NK-92 (cell line): ENCODE results near the gene B3GNT3.

Experiments
- DNase-seq: peaks from one replicate; lab custom pipeline; 2025; ENCODE audit not compliant: unreplicated experiment; lab: John Stamatoyannopoulos, UW

Gene B3GNT3

GRCh38 chr19:17832443-17833208, 37.7 kb downstream of the B3GNT3 start:
- DNase-seq = no peak

DNA sequence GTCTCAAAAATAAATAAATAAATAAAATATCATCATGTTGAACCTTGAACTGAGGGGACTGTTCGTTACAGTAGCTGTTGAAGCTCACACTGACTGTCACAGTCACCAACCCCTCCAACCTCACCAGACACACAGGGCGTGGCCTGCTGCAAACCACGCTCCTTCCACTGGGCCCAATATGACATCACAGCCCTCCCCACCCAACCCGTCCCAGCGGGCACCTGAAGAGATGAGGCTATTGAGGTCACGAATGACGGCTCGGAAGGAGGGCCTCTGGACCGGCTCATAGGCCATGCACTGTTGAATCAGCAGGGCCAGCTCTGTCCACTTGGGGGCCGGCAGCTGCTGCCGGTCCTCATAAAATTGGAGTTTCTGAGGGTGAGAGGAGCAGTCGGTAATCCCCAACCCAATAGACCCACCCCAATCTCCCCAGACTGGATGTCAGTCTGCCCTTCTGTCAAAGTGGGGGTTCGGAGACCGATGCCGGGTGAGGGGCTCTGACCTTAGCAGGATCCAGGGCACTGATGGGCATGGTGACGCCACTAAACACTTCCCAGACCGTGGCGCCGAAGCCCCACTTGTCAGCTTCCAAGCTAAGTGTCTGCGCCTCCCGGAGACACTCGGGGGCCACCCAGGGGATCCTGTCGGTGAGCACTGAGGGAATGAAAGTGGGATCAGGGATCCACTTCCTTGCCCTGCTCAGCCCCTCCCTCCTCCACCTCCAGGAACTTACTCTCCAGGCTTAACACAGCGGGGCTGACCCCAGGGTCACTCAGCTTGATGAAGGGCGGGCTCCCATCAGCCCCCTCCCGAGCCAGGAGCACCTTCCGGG, 39.6 kb downstream of the B3GNT3 start:
- DNase-seq = no peak

- no peak for DNase-seq
Observed at GRCh38 chr19:17835182-17836006, 40.5 kb downstream of the B3GNT3 start.

DNA sequence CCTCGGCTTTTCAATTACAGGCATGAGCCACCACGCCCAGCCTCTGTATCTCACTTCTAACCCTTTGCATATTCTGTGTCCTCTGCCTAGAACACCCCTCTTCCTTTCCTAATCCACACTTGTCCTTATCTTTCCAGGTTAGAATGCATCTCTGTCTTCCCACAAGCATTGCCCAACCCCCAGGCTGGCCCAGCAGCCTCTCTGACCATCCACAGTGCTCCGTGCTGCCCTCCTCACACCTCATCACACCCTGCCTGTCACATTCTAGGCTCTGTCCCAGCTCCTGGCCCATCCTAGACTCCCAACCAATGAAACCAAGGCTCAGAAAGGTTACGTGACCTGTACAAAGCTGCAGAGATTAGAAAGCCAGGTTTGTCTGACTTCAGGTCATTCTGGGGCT, 41.6 kb downstream of the B3GNT3 start:
- no peak for DNase-seq

- no peak for DNase-seq
Observed at GRCh38 chr19:17837972-17838371, 43.0 kb downstream of the B3GNT3 start.

GRCh38 chr19:17840019-17840418, 45.1 kb downstream of the B3GNT3 start:
- no peak for DNase-seq

GRCh38 chr19:17841371-17841809, 46.5 kb downstream of the B3GNT3 start:
- no peak for DNase-seq

DNA sequence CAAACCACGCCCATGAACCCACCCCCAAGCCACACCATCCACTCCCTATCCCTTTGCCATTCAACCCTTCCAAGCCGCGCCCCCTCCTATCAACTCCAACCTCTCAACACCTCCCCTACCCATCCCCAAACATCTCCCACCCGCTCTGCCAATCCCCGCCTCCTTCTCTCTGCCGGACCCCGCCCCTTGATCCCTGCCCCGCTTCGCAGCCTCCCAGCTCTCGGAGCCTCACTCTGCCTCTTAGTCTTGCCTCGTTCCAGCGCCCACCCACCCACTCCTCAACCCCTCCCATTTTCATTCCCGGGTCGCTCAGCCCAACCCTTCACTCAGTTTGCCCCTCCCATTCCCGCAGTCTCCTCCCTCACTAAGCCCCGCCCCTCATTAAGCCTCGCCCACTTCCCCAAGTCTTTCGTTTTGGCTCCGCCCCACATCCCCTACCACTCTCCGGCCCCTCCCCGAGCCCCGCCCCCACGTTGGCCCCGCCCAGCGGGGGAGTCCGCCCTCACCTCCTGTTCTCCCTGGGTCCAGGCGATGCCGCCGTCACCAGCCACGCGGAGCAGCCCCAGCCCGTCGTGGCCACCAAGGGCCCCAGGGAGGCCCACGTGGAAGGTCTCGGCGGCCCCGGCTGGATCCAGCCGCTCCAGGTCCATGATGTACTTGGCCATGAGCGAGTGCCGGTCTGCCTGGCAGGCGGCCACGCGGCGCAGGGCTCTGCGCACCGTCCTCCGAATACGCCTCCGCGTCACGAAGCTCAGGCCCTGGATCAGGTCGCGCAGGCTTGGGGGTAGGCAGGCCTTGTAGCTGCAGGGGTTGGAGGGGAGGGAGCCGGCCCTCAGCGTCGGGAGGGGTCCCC, 47.1 kb downstream of the B3GNT3 start:
- DNase-seq = no peak

- no peak for DNase-seq
Observed at GRCh38 chr19:17842663-17843291, 47.8 kb downstream of the B3GNT3 start.

DNA sequence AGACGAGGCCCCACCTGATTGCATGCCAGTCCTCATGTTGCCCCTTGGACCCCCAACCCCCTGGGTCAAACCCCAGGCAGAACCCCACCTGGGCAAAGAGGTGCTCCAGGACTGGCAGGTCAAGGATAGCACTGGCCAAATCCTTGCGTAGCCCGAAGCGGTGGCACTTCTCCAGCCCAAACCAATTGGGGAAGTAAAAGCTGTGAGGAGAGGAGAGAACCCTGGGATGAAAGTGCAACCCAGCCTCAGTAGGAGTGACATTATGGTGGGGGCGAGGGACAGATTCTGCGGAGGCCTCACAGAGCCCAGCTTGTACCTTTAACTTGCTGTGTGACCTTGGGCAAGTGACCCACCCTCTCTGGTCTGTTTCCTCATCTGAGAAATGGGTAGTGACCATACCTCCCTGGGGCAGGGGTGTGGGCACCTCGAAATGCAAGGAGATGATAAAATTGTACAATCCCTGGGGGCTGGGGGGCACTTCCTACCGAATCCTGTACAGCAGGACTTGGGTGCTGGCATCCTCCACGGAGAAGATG, 48.4 kb downstream of the B3GNT3 start:
- DNase-seq = no peak

GRCh38 chr19:17843908-17844490, 49.1 kb downstream of the B3GNT3 start:
- no peak for DNase-seq

- no peak for DNase-seq
Observed at GRCh38 chr19:17846146-17846545, 51.2 kb downstream of the B3GNT3 start.

DNA sequence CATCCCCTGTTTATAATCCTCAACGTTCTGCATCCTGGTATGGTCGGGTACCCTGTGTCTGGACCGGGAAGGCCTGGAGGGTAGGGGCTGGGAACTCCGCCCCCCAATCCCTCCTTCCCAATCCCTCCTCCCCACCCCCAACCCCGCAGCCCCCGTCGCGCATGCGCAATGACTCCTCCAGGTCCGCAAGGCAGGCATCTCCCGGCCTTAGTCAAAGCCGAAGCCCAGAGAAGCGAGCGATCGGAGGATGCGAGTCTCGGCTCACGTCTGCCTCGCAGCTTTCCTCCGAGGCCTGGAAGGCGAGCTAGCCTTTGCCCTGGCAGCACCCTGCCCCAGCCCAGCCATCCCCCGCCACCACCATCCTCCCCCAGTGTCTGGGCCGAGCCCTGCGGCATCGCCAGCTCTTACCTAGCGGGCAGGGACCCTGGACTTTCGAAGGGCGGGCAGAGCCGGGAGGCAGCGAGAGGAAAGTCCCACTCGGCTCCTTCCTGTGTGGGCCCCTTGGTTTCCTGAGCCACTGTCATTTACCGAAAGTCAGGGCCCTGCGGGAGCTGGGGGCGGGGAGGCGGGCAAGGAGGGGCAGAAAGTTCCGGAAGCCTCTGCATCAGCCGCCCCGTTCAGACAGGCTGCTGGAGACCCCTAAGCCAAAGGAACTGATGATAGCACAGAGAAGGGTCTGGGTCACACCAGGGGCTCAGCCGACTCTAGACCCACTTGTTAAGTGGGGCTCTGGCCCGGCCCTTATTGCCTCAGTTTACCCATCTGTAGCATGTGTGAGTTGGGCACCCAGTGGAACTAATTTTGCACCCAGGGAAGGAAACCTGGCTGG, 52.8 kb downstream of the B3GNT3 start, which contains the start of gene JAK3:
TSS of gene JAK3 (minus strand) at position 445 of the 829 bp plus-strand sequence. CDS start 3,565 bp downstream, outside the sequence.
- no peak for DNase-seq

DNA sequence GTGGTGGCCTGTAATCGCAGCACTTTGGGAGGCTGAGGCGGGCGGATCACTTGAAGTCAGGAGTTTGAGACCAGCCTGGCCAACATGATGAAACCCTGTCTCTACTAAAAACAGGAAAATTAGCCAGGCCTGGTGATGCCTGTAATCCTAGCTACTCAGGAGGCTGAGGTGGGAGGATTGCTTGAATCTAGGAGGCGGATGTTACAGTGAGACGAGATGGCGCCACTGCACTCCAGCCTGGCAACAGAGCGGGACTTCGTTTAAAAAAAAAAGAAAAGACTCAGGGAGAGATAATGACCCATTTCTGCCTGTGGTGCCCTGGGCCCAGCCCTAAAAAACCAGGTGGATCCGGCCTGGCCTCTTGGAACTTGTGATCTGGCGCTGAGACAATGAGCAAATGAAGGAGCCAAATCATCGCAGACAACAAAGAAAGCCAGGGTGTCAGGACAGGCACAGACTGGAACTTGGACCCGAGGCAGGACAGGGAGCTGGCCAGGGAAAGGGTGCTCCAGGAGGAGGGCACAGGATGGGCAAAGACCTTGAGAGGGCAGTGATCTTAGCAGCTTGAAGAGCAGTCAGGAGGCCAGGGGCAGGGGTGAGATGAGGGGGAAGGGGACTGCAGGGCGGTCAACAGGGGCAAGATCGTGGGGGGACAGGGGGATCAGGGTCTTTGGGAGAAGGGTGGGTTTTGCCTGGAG, 53.8 kb downstream of the B3GNT3 start:
- DNase-seq = no peak

- DNase-seq = no peak
Observed at GRCh38 chr19:17854061-17854460, 59.1 kb downstream of the B3GNT3 start.

DNA sequence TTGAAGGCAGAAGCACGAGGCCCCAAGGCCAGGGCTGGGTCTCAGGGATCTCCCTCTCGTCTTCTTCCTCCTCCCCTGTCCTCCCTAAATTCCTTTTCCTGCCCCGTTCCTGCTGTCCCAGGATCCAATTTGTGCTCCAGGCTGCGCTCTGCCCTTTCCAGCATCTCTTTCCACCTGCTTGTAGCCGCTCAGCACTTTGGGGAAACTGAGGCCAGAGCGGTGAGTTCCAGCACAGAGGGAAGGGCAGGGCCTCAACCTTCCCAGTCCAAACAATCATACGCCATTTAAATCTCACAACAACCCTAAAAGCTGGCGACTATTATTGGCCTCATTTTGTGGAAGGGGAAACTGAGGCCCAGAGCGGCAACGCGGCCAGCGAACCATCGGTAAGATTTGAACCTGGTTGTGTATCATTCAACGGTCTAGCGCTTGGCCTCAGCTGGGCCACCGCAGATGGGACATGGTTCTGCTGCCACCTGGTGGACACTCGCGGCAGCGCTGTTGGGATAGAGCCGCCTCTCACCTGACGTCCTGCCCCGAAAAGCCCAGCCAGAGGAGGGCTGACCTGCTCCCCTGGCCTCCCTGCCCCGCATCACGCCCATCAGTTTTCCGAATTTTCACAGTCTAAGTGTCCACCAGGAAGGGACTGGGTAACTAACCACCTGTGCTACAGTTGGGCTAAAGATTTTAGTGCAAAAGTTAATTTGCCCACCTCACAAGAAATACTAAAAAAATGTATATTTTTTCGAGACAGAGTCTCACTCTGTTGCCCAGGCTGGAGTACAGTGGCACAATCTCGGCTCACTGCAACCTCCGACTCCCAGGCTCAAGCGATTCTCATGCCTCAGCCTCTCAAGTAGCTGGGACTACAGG, 60.6 kb downstream of the B3GNT3 start:
- no peak for DNase-seq
